Urinary bladder (tissue), 4 donors: ENCODE results near the gene MRGPRD. TPM values are rescaled to one million over a fixed set of nuclear protein-coding genes. Genes with fewer than 3 reads are reported as not detected.

ENCODE experiments used
- DNase-seq: peaks from one replicate; pipeline ENCODE4 v3.0.0-alpha.2; 2015; ENCODE audit errors: extremely low spot score
- H3K27ac ChIP-seq: one replicate; pipeline ENCODE4 v1.5.1; 2013; ENCODE audit warnings: low read depth, mild to moderate bottlenecking, moderate library complexity
- H3K36me3 ChIP-seq: one replicate; pipeline ENCODE4 v1.6.1; 2013; ENCODE audit warnings: mild to moderate bottlenecking, moderate library complexity; ENCODE audit not compliant: insufficient read depth
- H3K4me1 ChIP-seq: one replicate; pipeline ENCODE4 v1.6.1; 2013; ENCODE audit warnings: mild to moderate bottlenecking, moderate library complexity; ENCODE audit not compliant: insufficient read depth
- H3K4me3 ChIP-seq: one replicate; pipeline ENCODE4 v1.5.1; 2013; ENCODE audit warnings: low read depth, low read length
- WGBS: extraction: QIAGEN DNeasy Blood & Tissue Kit; methylation state at CpG from one replicate; pipeline ENCODE4 v1.1.7; 2013; 5-methylcytosine and 5-hydroxymethylcytosine counted together
- polyA plus RNA-seq: library from polyadenylated mRNA; stranded (reverse); fragments of 200-250 nt; gene quantifications from one replicate; pipeline ENCODE4 v1.2.3, GENCODE V29; 2013
- total RNA-seq: library from RNA; depleted of rRNA; stranded (reverse); fragments of >200 nt; gene quantifications from one replicate; pipeline ENCODE4 v1.2.3, GENCODE V29; 2014
- donor health status: healthy with polysubstance abuse.
- donor health status: healthy.

The MRGPRD gene, protein sequence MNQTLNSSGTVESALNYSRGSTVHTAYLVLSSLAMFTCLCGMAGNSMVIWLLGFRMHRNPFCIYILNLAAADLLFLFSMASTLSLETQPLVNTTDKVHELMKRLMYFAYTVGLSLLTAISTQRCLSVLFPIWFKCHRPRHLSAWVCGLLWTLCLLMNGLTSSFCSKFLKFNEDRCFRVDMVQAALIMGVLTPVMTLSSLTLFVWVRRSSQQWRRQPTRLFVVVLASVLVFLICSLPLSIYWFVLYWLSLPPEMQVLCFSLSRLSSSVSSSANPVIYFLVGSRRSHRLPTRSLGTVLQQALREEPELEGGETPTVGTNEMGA
- total RNA-seq (not detected), polyA plus RNA-seq (1.5 TPM)

DNA sequence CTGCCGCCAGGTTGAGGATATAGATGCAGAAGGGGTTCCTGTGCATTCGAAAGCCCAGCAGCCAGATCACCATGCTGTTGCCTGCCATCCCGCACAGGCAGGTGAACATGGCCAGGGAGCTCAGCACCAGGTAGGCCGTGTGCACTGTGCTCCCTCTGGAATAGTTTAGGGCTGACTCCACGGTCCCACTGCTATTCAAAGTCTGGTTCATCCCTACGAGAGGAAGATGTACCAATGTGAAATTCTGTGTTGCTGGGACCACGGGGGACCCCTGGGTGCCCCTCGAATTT, at the start of gene MRGPRD:
Gene MRGPRD (minus strand): TSS at position 211 of the 290 bp plus-strand sequence. CDS start 0 bp downstream, at position 211.
- Histone ChIP-seq H3K4me3 (no peak within 1 kb of the TSS), H3K36me3 (no peaks in the 10 kb centered on the region), H3K4me1 (no peaks in the 10 kb centered on the region), H3K27ac (no peak within 1 kb of the TSS)
- DNase-seq: no peak
- 90% methylated on average over 8 of the region's 8 CpGs for WGBS

GRCh38 chr11:69030301-69030700, 49.5 kb upstream of the MRGPRD start:
- Histone ChIP-seq H3K27ac (no peak overlapping the region), H3K4me1 (no peaks in the 10 kb centered on the region), H3K36me3 (no peaks in the 10 kb centered on the region), H3K4me3 (no peak overlapping the region)
- 79% methylated on average over 6 of the region's 6 CpGs for WGBS
- DNase-seq: no peak

GRCh38 chr11:69027704-69028372, 47.1 kb upstream of the MRGPRD start:
- 77% methylated on average over 9 of the region's 9 CpGs for WGBS
- H3K27ac ChIP-seq: no peak overlapping the region
- H3K4me1 ChIP-seq: no peaks in the 10 kb centered on the region
- no peak overlapping the region for H3K4me3 ChIP-seq
- H3K36me3 ChIP-seq: no peaks in the 10 kb centered on the region
- no peak for DNase-seq

DNA sequence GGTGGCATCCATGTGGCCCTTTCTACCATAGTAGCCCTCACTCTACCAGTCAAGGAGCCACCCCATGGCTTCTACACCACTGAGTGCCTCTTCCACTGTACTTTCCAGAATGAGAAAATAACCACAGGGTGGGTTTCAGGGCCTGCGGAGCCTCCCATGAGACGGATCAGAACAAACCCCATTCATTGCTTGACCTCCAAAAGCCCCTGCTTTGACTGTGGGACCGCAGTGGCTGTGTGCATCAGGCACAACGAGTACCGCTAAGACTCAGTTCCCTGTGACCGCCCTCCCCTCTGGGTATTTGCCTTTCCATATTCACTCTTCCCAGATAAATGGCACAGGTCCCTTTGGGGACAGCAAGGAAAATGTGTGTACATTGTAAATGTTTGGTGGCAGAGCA, 43.7 kb upstream of the MRGPRD start:
- DNase-seq: no peak
- H3K27ac ChIP-seq: no peak overlapping the region
- H3K36me3 ChIP-seq: no peaks in the 10 kb centered on the region
- WGBS: 90% methylated on average over 6 of the region's 6 CpGs
- no peaks in the 10 kb centered on the region for H3K4me1 ChIP-seq
- no peak overlapping the region for H3K4me3 ChIP-seq

DNA sequence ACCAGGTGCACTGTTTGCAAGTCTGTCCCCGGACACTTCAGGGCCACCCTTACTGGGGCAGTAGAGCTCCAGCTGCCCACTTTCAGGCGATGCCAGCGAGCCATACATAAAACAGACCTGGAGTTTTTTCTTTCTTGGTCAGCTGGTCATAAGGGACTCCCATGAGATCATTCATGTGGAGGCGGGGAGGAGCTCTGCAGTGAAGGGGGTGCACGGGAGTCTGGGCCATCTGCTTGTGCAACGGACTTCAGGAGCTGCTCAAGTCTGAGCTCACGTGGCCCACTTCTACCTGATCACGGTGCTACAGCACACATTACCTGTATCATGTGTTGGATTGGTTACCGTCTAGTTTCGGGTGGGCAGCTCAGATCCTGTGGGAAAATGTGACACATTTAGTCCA, 41.5 kb upstream of the MRGPRD start:
- WGBS: 62% methylated on average over 10 of the region's 10 CpGs
- Histone ChIP-seq H3K27ac (no peak overlapping the region), H3K4me1 (no peaks in the 10 kb centered on the region), H3K36me3 (no peaks in the 10 kb centered on the region), H3K4me3 (no peak overlapping the region)
- DNase-seq: no peak

DNA sequence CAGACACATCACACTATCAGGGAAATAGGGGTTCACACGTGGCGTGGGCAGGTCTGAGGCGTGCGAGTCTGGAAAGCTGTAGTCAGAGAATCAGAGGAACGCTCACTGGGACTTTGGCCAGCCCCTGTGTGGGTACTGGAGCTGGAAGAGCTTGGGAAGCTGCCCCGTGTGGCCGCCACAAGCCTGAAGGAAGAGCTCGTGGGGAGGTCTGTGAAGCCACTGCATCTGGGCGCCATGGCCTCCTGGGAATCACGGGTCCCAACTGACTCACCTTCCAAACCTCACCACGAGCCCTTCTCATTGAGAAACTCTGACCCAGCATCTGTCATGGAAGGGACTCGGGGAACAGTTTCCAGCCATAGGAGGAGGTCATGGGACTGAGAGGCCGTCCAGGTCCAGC, 38.1 kb upstream of the MRGPRD start:
- no peak overlapping the region for H3K27ac ChIP-seq
- WGBS: 51% methylated on average over 13 of the region's 13 CpGs
- no peak overlapping the region for H3K4me3 ChIP-seq
- H3K36me3 ChIP-seq: no peaks in the 10 kb centered on the region
- DNase-seq: no peak
- H3K4me1 ChIP-seq: no peaks in the 10 kb centered on the region

DNA sequence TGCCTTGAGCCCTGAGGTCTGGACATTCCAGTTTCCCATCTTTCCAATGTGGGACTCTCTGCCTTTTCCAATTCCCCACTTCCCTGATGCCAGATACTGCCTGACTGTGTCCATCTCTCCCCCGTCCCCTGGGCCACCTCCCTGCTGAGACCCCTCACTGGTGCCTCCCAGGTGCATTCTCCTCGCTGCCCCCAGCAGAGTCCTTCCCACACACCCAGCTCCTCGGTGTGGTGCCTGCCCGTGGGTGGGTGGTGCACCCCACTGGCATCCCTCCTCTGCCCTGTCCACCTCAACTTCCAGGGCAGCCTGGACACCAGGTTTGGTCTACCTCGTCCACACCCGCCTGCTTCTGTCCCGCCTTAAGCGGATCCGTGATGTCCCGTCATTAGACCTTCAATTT, 37.2 kb upstream of the MRGPRD start:
- WGBS: 91% methylated on average over 10 of the region's 10 CpGs
- H3K27ac ChIP-seq: no peak overlapping the region
- no peak for DNase-seq
- H3K36me3 ChIP-seq: no peaks in the 10 kb centered on the region
- no peak overlapping the region for H3K4me3 ChIP-seq
- no peaks in the 10 kb centered on the region for H3K4me1 ChIP-seq

- WGBS: 51% methylated on average over 9 of the region's 9 CpGs
- DNase-seq: no peak
- no peaks in the 10 kb centered on the region for H3K36me3 ChIP-seq
- H3K4me3 ChIP-seq: no peak overlapping the region
- no peaks in the 10 kb centered on the region for H3K4me1 ChIP-seq
- H3K27ac ChIP-seq: peak overlapping the region; percentile 87
Observed at GRCh38 chr11:69014898-69015549, 34.2 kb upstream of the MRGPRD start.

GRCh38 chr11:69014084-69014851, 33.5 kb upstream of the MRGPRD start:
- H3K27ac ChIP-seq: peak overlapping the region; percentile 90
- H3K4me1 ChIP-seq: no peaks in the 10 kb centered on the region
- WGBS: 14% methylated on average over 28 of the region's 28 CpGs
- no peak for DNase-seq
- H3K36me3 ChIP-seq: no peaks in the 10 kb centered on the region
- H3K4me3 ChIP-seq: peak overlapping the region; percentile 55

- Histone ChIP-seq H3K4me3 (peak within 1 kb of the TSS; percentile 55), H3K27ac (peak within 1 kb of the TSS; percentile 90), H3K4me1 (no peaks in the 10 kb centered on the region), H3K36me3 (no peaks in the 10 kb centered on the region)
- DNase-seq: no peak
- WGBS: 4% methylated on average over 43 of the region's 43 CpGs
Observed at GRCh38 chr11:69013009-69013951, 32.5 kb upstream of the MRGPRD start, which contains the start of gene MRGPRF. MRGPRF (minus strand) TSS chr11:69013246; CDS start chr11:69009901, 3,345 bp downstream.

DNA sequence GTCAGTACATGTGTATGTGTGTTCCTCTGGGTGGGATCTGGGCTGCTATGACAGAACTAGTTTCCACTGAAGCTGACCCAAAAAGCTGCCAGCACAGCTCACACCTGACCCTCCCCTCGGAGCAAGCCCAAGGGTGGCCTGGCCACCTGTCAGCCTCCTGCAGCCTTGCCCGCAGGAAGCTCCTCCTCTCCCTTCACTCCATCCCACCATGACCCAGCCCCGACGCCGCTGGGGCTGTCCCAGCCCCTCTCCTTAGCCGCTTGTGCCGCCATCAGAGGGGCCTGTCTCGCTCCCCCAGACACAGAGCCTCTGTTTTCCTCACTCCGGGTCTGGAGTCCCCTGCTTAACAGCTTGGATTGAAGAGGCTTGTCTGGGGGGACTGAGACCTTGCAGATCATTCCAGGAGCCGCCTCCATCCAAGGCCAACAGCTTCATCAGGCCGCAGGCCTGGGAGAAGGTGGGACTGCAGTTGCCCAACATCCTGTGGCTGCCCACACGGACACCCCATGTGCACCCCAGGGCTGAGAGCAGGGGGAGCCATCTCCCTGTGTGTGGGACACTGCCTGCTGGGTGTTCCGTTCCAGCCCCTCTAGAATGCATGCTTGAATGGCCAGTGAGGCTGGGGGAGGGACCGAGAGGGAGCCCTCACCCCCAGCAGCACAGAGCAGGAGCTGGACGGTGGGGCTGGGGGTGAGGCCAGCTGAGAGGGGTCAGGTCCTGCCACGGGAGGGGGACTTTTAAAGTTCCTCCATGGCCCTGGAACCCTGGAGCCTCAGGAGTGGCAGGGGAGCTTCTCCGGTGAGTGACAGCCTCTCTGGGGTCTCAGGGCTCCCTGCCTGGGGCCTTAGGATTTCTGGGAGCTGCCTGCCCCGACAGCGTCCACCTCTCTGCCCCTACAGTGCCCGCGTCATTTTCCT, 31.6 kb upstream of the MRGPRD start:
- Histone ChIP-seq H3K27ac (peak overlapping the region; percentile 81), H3K36me3 (no peaks in the 10 kb centered on the region), H3K4me1 (no peaks in the 10 kb centered on the region), H3K4me3 (peak overlapping the region; percentile 55)
- 15% methylated on average over 21 of the region's 21 CpGs for WGBS
- DNase-seq: no peak

GRCh38 chr11:69011624-69012091, 30.9 kb upstream of the MRGPRD start:
- H3K36me3 ChIP-seq: no peaks in the 10 kb centered on the region
- peak overlapping the region; percentile 71 for H3K27ac ChIP-seq
- peak overlapping the region; percentile 55 for H3K4me3 ChIP-seq
- no peaks in the 10 kb centered on the region for H3K4me1 ChIP-seq
- WGBS: 35% methylated on average over 9 of the region's 9 CpGs
- no peak for DNase-seq
